DMS79 treated with DMSO at 0.1 percent for 48 hours (cell line): ENCODE measurements around the gene MILR1.

Experiments used
- DNase-seq: peaks from one replicate; lab custom pipeline; 2025; lab: John Stamatoyannopoulos, UW

MILR1 gene

DNA sequence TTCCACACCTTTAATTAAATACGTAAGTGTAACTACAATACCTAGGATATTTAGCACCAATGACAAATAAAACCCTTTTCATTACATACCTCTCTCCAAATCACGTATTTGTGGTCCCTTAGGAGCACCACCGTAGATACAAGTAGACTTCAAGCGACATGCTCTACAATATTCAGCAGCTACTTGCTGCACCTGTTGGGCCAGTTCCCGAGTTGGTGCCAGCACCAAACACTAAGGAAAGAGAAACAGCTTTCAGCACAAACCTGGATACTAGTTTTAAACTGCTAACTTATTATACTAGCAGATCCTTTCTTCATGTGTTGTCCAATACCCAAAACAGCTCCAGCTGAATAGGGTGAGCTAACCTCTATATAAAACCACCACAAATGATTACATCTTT, 54.4 kb downstream of the MILR1 start:
- no peak for DNase-seq

DNA sequence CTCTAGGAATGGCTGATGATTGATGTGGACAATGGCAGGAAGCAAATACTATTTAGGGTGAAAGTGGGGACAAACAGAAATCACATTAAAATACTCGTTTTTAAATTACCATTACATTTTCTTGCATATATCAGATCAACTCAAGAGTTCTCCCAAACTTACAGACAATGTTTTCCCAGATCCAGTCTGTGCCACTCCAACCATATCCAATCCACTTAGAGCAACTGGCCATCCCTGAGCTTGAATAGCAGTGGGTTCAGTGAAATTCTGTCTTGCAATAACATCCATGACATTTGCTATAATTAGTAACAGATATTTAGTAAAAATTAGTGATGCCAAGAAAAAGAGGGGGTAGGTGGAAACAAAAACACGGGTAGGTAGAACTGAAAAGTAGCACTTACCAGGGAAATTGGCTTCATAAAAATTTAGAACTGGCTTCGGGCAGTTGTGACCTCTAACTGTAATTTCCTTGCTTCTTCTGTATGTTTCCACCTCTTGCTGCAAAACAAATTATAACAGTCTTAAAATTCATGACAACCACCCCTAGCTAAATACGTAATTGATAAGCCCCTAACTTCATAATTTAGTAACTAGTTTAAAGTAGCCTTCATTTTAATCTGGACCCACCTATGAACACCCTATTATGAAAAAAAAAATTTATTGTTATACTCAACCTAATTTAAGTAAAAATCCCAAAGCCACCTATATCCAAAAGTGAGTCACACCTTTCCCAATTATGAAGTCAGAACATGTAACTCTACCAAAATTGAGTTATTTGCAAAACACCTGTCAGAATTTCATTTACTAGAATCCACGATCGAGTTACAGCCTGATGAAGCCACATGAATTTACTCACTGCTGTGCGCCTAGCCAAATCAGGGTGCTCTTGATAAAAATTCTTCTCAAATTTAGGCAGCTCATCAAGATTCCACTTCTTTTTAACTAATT, 55.2 kb downstream of the MILR1 start:
- no peak for DNase-seq

DNA sequence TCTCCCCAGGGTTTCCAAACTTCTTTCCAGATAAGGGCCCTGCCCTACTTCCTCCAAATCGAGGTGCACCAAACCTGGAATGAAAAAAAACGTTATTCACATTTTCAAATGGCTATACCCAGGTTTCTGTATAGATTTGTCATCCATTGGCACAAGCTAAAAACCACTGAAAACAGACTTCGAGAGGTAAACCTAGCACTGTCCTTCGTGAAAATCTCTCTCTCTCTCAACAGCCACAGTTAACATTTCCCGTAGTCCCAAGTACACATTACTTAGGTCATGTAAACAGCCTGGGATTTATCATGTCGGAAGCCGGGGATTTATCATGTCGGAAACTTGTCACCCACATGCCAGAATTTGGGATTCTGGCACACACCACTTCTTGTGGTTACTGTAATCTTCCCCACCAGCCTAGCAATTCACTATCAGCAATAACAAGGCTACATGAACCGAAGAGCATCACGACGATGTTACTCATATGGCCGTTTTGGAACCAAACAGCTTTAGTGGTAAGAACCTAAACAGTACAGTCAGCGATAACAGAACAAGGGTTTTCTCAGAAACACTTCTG, 55.9 kb downstream of the MILR1 start:
- no peak for DNase-seq

DNA sequence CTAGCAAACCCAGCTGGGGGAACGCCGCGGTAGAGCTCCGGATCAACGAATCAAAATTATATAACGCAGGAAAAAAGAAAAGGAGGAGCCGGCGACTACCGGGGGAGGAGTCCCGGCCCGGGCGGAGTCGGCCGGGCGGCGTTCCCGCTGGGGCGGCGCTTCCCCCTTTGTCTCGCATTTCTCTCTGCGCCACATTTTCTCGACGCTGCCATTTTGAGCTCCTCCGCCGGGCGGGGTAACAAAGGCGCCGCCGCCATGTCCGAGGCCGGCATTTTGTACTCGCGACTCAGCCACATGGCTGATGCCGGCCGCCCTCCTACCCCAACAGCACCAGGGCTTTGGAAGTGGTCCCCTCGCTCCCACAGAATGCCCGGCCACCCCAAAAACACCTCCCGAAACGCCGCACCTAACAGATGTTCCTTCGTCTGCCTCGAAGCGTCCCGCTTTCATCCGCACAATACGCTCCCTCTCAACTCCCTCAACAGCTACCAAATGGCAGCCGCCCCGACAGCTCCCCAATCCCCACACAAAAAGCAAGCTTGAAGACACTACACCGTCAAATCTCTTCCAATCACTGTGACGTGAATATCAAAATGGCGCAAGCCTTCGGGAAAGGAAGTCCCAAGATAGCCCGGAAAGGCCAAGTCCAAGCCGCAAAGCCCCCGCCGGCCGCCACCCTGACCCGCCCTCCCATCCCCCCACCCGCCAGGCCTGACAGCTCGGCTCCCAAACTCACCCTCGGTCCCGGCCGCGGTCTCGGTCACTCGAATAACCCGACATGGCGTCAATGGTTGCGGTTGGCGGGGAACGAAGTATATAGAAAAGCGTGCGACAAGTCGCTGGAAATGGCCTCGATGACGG, 56.7 kb downstream of the MILR1 start:
- peak; percentile 68 for DNase-seq

DNA sequence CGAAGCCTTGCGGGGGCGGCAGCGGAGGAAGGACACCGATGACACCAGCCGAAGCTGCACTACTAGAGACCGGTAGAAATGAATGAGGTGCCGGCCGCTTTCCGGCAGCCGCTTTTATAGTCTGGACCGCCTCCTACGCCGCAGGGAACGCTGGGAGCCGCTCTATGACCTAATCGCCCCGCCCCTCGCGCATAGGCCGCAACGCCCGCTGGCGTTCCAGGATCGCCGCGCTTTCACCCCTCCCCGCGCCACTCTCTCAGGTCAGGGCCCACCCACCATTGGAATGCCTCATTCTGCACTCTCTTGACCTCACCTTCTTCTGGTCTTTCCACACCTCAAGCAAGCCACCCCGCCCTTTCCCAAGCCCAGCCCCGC, 57.3 kb downstream of the MILR1 start, which contains the start of gene DDX5:
Gene DDX5, minus strand, starts transcription at position 89 of the 375 bp plus-strand sequence. CDS start 170 bp downstream, outside the sequence.
- DNase-seq: peak; percentile 88

DNA sequence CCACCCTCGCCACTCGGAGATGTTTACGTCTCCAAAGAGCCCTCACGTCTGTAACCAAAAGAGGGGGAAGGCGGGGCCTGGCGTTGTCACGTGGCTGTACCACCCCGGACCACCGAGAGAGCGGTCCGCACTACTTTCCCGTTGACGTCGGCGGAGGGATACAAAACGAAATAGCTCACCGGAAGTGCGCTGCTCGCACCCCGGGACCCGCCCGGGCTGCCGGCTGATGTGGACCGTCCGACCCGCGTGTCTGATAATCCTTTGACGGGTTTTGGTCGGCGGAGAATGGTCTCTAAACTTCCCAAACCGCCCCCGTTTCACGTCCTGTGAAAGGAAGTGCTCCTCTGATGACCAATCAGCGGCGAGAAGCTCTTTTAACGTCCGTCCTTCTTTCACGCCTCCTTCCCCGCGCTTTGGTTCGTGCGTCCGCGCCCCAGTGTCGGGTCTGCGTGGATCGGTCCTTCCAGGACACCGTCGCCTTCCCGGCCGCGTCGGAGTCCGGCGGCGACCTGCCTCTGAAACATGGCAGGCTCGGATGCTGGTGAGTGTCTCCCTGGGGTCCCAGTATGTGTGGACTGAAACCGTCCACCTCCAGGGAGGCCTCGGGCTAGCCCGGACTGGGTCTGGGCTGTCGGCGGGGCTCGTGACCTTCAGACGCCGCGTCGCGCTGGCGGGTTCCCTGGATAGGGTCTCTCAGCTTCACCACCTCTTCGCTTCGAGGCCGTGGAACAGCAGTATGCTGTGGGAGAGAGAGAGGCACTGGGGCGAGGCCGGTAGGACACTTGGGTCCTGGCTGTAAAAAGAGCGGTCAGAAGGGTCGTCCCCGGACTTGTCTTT, 57.9 kb downstream of the MILR1 start, which contains the start of gene CEP95:
Gene CEP95, plus strand, starts transcription at position 402 of the 837 bp plus-strand sequence. Its CDS starts 121 bp downstream, at position 523.
- peak; percentile 88 for DNase-seq

DNA sequence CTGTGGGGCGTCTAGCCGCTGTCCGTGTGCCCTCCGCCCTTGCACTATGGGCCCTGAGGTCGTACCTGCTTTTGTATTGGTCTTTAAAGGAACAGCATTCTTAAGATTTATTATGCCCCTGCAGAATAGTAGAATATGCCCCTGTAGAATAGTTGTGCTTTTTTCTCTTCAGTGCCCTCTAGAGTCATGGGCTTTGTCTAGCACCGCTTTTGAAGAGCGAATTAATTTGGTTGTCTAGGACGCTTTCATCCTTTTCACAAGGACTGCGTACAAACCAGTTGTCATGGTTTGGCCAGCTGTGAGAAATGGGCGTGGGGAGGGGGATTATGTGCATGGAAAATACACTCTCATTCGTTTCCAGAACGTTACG, 58.5 kb downstream of the MILR1 start:
- DNase-seq: peak; percentile 32

DNA sequence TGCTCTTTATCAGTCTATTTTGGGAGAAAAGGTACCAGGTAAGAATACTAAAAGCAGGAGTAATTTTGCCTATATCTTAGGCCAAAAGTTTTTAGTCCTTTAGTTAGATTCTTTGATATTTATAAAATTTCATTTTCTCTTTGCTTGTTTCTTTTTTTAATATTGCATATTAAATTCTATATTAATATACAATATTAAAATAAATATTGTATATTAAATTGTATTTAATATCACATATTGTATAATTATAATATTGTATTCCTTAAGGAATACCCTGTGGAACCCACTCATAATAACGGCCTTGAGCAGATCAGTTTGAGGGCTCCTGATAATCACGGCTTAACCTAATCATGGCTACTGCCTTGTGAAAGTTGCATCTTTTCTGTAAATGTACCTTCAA, 59.8 kb downstream of the MILR1 start:
- no peak for DNase-seq

DNA sequence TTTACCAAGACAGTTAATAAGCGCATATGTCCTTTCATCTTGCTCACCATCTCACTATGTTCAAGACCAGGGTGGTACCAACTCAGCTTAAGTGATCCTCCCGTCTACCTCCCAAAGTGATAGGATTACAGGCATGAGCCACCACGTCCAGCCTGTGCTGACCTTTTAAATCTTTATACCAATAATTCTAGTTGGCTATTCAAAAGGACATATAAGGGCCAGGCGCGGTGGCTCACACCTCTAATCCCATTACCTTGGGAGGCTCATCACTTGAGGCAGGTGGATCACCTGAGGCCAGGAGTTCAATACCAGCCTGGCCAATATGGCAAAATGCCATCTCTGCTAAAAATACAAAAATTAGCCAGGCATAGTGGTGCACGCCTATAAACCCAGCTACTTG, 60.3 kb downstream of the MILR1 start:
- no peak for DNase-seq

DNA sequence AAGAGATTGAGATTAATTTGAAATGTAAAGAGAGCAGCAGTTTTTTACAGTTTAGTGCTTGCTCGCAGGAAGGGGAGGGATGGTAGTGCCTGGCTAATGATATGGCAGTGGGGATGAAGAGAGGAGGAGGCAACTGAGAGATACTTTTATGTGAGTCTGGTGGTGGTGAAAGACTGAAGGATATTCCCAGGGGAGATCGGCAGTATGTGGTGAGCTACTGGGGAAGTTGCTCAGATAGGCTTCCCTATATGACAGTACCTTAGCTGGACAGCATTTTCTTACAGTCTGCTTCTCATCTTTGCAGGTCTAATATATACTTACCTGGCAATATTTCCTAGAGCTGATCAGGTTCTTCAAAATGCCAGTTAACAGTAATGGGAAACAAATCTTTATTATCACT, 66.5 kb downstream of the MILR1 start:
- no peak for DNase-seq

DNA sequence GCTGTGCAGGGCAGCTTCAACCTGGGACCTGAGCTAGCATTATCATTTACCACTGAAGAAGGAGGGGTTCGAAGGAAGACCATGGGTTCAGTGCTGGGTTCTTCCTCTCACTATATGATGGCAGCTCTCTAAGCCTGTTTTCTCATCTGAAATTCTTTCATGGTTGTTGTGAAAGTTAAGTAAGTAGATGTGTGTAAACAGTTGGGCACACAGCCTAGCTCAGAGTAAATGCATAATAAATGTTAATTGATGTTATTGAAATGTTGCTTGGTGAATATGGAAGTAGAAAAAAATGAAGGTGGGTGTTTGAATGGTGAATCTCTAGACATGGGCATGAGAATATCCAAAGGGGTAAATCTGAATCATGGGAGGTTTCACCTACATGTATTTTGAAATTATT, 66.9 kb downstream of the MILR1 start:
- DNase-seq: no peak
